Measurements from ENCODE around the gene TRIM40. TPM values are rescaled to one million over a fixed set of nuclear protein-coding genes. Genes with fewer than 3 reads are reported as not detected.
A peak's percentile ranks its signal among the peaks of the same experiment; 100 is the strongest.

Gene TRIM40
- total and polyA plus RNA-seq, 2 of the 13 experiments (the other 11 are each of a cell fraction or from before 2014, with no cell fraction given): 0.58 TPM; not detected in 1

DNA sequence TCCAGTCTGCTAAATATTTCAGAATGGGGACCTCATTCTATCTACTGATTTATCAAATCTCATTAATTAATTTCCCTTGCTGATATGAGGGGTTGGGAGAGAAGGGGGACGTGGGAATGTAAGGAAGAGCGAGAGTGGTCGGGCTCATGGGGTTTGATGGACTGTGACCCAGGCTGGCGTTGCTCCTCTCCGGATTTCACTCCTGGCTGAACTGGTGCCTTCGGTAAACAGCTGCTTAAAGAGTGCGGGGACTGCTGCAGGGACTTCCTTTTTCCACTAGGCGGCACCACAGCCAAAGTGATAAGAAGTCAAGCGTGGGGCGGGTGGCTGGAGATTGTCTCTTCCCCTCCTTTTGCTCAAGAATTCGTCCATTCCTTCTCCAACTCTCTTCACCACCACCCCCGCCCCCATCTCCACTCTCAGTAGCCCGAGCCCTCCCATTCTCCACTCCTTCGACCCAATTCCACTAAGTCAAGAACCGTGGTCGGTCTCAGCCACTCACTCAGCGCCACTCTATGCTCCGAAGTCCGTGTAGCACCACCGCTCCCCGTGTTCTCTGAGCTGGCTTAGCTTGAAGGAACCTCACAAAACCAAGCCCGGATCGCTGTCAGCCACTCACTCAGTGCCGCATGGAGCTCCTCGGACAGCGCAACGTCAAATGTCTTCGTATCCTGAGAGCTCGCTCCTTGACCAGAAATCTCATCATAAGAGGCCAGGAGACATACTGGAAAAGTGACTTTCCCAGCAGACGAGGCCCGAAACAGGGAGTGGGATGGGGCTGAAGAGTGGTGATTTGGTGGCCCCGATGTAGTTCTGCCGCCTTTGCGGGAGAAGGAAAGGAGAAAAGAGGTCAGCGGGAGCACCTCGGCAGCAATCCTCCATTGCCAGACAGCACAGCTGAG is 32.7 kb upstream of the TRIM40 start:
- H2AFZ ChIP-seq (ENCODE audit: low read length): peak overlapping the region; percentile 55
- peak overlapping the region; percentile 79 for H3K27ac ChIP-seq (ENCODE audit: extremely low read length, insufficient read depth, low read length)
- peak overlapping the region; percentile 79 for H3K9ac ChIP-seq (ENCODE audit: insufficient read depth, low read depth, low read length)
- peak overlapping the region; percentile 63 to 77 (median 63) for H3K4me3 ChIP-seq (replicated peaks in 1 of 3; ENCODE audit: insufficient read depth in 1 of 3, low read depth in 2 of 3, low read length in 3 of 3)
- peak overlapping the region; percentile 96 for H3K4me2 ChIP-seq (ENCODE audit: low read depth, low read length)
- FAIRE-seq: peak; percentile 87
- in situ Hi-C loops (cut with HindIII; ENCODE audit: extremely low pct_ligation_motif_present, low pct_unique_long_range_greater_than_20kb) (loop anchor here (5.0 kb wide), 1 partner anchor 69 kb away; no protein-coding TSS in a partner anchor), intact Hi-C loops (cut with micrococcal nuclease; ENCODE audit: unreplicated experiment) (loop anchor here (1.0 to 2.0 kb wide), 6 partner anchors 28 to 161 kb away; partner anchors contain the start of genes HLA-A, POLR1H, PPP1R11 and TRIM15)
- H3K4me1 ChIP-seq (ENCODE audit: insufficient read depth, low read length): peaks cover 56% of the 10 kb centered on the region
- ChIA-PET POLR2A (interaction anchor here (0.7 to 3.1 kb wide), 14 partner anchors 9 to 110 kb away, joined by 3 to 43 read pairs (median 6); partner anchors contain the start of genes POLR1H, PPP1R11, TRIM15 and TRIM26), CTCF (ENCODE audit: low intra/inter-chr PET ratio, low total read pairs) (interaction anchor here (0.8 to 6.0 kb wide), 5 partner anchors 28 to 116 kb away, joined by 3 to 140 read pairs (median 4); no protein-coding TSS in a partner anchor)
- H3K79me2 ChIP-seq (ENCODE audit: insufficient read depth, low read length): peaks cover 9% of the 10 kb centered on the region
- no TSS peak for BruUV-seq (replicated peaks)
- H4K20me1 ChIP-seq (ENCODE audit: insufficient read depth, low read length): no peaks in the 10 kb centered on the region
- WGBS (ENCODE audit: low lambda C conversion rate): 31% methylated on average over 36 of the region's 36 CpGs
- ATAC-seq: peak; percentile 68
- DNase-seq (ENCODE audit: low spot score): peak; percentile 90
- no peaks in the 10 kb centered on the region; a peak in 1 of 5 replicates for H3K27me3 ChIP-seq (ENCODE audit: control insufficient read depth in 1 of 2, insufficient read depth in 2 of 2, low read length in 2 of 2)
- H3K9me3 ChIP-seq (ENCODE audit: low read length): no peaks in the 10 kb centered on the region
- no peaks in the 10 kb centered on the region for H3K36me3 ChIP-seq (replicated peaks in 1 of 2; ENCODE audit: control insufficient read depth in 1 of 2, insufficient read depth in 2 of 2, low read length in 2 of 2)
- TF ChIP-seq FOXA1 (IDR thresholded peaks at IDR 0.05): 0 out of 2 replicates have a peak, but pooled peaks have one; percentile 21
- TF ChIP-seq FOXA1 (CRISPR knock-in tag; IDR thresholded peaks at IDR 0.05): peak; percentile 95
- TF ChIP-seq, protein P1, sequence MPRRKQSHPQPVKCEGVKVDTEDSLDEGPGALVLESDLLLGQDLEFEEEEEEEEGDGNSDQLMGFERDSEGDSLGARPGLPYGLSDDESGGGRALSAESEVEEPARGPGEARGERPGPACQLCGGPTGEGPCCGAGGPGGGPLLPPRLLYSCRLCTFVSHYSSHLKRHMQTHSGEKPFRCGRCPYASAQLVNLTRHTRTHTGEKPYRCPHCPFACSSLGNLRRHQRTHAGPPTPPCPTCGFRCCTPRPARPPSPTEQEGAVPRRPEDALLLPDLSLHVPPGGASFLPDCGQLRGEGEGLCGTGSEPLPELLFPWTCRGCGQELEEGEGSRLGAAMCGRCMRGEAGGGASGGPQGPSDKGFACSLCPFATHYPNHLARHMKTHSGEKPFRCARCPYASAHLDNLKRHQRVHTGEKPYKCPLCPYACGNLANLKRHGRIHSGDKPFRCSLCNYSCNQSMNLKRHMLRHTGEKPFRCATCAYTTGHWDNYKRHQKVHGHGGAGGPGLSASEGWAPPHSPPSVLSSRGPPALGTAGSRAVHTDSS (CRISPR knock-in tag; conservative IDR thresholded peaks at IDR 0.05): no peak; the same call in 1 of the 2 replicates
- no peak for TF ChIP-seq NPAS2 (CRISPR knock-in tag; IDR thresholded peaks at IDR 0.05; ENCODE audit: borderline replicate concordance)
- TF ChIP-seq YY1 (IDR thresholded peaks at IDR 0.05; ENCODE audit: insufficient read depth, insufficient replicate concordance, low read depth, low read length): peak; percentile 51
- TF ChIP-seq, protein P2, sequence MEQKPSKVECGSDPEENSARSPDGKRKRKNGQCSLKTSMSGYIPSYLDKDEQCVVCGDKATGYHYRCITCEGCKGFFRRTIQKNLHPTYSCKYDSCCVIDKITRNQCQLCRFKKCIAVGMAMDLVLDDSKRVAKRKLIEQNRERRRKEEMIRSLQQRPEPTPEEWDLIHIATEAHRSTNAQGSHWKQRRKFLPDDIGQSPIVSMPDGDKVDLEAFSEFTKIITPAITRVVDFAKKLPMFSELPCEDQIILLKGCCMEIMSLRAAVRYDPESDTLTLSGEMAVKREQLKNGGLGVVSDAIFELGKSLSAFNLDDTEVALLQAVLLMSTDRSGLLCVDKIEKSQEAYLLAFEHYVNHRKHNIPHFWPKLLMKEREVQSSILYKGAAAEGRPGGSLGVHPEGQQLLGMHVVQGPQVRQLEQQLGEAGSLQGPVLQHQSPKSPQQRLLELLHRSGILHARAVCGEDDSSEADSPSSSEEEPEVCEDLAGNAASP (CRISPR knock-in tag; IDR thresholded peaks at IDR 0.05; ENCODE audit: borderline replicate concordance): peak; percentile 53; the same call in 1 of the 2 replicates
- no peak for TF ChIP-seq ZNF816 (CRISPR knock-in tag; IDR thresholded peaks at IDR 0.05; ENCODE audit: borderline replicate concordance)
- TF ChIP-seq ZNF264 (CRISPR knock-in tag; IDR thresholded peaks at IDR 0.05): 0 out of 2 replicates have a peak, but pooled peaks have one; percentile 20
- TF ChIP-seq, protein P3, sequence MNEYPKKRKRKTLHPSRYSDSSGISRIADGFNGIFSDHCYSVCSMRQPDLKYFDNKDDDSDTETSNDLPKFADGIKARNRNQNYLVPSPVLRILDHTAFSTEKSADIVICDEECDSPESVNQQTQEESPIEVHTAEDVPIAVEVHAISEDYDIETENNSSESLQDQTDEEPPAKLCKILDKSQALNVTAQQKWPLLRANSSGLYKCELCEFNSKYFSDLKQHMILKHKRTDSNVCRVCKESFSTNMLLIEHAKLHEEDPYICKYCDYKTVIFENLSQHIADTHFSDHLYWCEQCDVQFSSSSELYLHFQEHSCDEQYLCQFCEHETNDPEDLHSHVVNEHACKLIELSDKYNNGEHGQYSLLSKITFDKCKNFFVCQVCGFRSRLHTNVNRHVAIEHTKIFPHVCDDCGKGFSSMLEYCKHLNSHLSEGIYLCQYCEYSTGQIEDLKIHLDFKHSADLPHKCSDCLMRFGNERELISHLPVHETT (CRISPR knock-in tag; conservative IDR thresholded peaks at IDR 0.05): no peak
- TF ChIP-seq MLLT10 (CRISPR knock-in tag; IDR thresholded peaks at IDR 0.05): no peak
- no peak for TF ChIP-seq ZSCAN21 (CRISPR knock-in tag; IDR thresholded peaks at IDR 0.05; ENCODE audit: borderline replicate concordance)
- no peak for TF ChIP-seq ZNF44 (CRISPR knock-in tag; IDR thresholded peaks at IDR 0.05)
- peak; percentile 74 for TF ChIP-seq RXRB (CRISPR knock-in tag; IDR thresholded peaks at IDR 0.05; ENCODE audit: borderline replicate concordance)
- TF ChIP-seq TOE1 (CRISPR knock-in tag; IDR thresholded peaks at IDR 0.05): no peak
- TF ChIP-seq ZNF235 (CRISPR knock-in tag; IDR thresholded peaks at IDR 0.05; ENCODE audit: borderline replicate concordance): no peak
- TF ChIP-seq, protein P4, sequence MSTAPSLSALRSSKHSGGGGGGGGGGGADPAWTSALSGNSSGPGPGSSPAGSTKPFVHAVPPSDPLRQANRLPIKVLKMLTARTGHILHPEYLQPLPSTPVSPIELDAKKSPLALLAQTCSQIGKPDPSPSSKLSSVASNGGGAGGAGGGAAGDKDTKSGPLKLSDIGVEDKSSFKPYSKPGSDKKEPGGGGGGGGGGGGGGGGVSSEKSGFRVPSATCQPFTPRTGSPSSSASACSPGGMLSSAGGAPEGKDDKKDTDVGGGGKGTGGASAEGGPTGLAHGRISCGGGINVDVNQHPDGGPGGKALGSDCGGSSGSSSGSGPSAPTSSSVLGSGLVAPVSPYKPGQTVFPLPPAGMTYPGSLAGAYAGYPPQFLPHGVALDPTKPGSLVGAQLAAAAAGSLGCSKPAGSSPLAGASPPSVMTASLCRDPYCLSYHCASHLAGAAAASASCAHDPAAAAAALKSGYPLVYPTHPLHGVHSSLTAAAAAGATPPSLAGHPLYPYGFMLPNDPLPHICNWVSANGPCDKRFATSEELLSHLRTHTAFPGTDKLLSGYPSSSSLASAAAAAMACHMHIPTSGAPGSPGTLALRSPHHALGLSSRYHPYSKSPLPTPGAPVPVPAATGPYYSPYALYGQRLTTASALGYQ (CRISPR knock-in tag; IDR thresholded peaks at IDR 0.05): peak; percentile 40; the same call in 1 of the 2 replicates

Data from HepG2 (cell line).